ENCODE measurements around the gene NDUFA1. TPM values are rescaled to one million over a fixed set of nuclear protein-coding genes. Genes with fewer than 3 reads are reported as not detected.

The NDUFA1 gene
- total and polyA plus RNA-seq, 2 of the 13 experiments (the other 11 are each of a cell fraction or from before 2014, with no cell fraction given): 150 to 167 TPM

DNA sequence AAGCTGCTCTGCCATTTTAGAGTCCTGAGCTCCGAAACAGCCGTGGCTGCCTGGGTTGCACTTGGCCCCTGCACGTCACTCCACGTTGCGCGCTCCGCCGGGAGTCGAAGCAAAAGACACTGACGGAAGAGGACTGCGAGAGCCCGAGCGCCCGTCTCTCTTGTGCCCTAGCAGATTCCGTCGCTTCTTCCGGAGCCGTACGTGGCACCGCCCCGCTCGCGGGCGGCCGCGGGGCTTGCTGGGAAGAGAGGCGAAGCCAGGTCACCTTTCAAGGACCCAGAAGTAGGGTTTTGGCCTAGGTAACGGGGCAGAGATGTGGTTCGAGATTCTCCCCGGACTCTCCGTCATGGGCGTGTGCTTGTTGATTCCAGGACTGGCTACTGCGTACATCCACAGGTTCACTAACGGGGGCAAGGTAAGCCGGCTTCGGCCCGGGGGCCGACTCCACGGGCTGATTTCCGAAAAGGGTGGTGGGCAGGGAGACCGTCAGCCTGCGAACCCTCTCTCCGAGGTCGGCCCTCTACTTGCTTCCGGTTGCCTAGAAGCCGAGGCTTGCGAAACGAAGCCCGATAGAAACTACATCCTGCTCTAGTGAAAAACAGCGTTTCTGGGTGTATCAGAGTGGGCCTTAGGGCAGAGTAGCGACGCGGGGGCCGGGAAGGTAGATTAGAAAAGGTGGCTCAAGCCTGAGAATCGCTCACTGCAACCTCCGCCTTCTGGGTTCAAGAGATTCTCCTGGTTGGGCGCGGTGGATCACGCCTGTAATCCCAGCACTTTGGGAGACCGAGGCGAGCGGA, at the start of gene NDUFA1, which contains the start of gene RNF113A (continued):
- TF ChIP-seq SP1 (IDR thresholded peaks at IDR 0.05) (no peak), SP1 (CRISPR knock-in tag; IDR thresholded peaks at IDR 0.05) (no peak), PHF21A (CRISPR knock-in tag; IDR thresholded peaks at IDR 0.05) (peak; percentile 46), ZMYM3 (CRISPR knock-in tag; IDR thresholded peaks at IDR 0.05) (no peak), CBX5 (CRISPR knock-in tag; IDR thresholded peaks at IDR 0.05; ENCODE audit: borderline replicate concordance) (no peak; the same call in 1 of the 2 replicates), RORA (CRISPR knock-in tag; IDR thresholded peaks at IDR 0.05) (no peak), NR2F6 (IDR thresholded peaks at IDR 0.05) (no peak), NR2F6 (CRISPR knock-in tag; IDR thresholded peaks at IDR 0.05) (no peak), ZNF232 (CRISPR knock-in tag; IDR thresholded peaks at IDR 0.05; ENCODE audit: borderline replicate concordance) (peak; percentile 92), TARDBP (CRISPR knock-in tag; IDR thresholded peaks at IDR 0.05) (no peak), PHF20 (CRISPR knock-in tag; IDR thresholded peaks at IDR 0.05) (peak; percentile 79), NAIF1 (CRISPR knock-in tag; IDR thresholded peaks at IDR 0.05; ENCODE audit: borderline replicate concordance) (peak; percentile 63; the same call in 1 of the 2 replicates), RBAK (CRISPR knock-in tag; IDR thresholded peaks at IDR 0.05) (no peak), CHD4 (IDR thresholded peaks at IDR 0.05; ENCODE audit: borderline replicate concordance, low read length) (no peak), TAF15 (IDR thresholded peaks at IDR 0.05; ENCODE audit: low read depth, low read length, poor library complexity, severe bottlenecking) (no peak), HMG20A (CRISPR knock-in tag; IDR thresholded peaks at IDR 0.05; ENCODE audit: borderline replicate concordance) (no peak), ZNF775 (CRISPR knock-in tag; IDR thresholded peaks at IDR 0.05; ENCODE audit: borderline replicate concordance) (no peak)
- TF ChIP-seq, protein P1, sequence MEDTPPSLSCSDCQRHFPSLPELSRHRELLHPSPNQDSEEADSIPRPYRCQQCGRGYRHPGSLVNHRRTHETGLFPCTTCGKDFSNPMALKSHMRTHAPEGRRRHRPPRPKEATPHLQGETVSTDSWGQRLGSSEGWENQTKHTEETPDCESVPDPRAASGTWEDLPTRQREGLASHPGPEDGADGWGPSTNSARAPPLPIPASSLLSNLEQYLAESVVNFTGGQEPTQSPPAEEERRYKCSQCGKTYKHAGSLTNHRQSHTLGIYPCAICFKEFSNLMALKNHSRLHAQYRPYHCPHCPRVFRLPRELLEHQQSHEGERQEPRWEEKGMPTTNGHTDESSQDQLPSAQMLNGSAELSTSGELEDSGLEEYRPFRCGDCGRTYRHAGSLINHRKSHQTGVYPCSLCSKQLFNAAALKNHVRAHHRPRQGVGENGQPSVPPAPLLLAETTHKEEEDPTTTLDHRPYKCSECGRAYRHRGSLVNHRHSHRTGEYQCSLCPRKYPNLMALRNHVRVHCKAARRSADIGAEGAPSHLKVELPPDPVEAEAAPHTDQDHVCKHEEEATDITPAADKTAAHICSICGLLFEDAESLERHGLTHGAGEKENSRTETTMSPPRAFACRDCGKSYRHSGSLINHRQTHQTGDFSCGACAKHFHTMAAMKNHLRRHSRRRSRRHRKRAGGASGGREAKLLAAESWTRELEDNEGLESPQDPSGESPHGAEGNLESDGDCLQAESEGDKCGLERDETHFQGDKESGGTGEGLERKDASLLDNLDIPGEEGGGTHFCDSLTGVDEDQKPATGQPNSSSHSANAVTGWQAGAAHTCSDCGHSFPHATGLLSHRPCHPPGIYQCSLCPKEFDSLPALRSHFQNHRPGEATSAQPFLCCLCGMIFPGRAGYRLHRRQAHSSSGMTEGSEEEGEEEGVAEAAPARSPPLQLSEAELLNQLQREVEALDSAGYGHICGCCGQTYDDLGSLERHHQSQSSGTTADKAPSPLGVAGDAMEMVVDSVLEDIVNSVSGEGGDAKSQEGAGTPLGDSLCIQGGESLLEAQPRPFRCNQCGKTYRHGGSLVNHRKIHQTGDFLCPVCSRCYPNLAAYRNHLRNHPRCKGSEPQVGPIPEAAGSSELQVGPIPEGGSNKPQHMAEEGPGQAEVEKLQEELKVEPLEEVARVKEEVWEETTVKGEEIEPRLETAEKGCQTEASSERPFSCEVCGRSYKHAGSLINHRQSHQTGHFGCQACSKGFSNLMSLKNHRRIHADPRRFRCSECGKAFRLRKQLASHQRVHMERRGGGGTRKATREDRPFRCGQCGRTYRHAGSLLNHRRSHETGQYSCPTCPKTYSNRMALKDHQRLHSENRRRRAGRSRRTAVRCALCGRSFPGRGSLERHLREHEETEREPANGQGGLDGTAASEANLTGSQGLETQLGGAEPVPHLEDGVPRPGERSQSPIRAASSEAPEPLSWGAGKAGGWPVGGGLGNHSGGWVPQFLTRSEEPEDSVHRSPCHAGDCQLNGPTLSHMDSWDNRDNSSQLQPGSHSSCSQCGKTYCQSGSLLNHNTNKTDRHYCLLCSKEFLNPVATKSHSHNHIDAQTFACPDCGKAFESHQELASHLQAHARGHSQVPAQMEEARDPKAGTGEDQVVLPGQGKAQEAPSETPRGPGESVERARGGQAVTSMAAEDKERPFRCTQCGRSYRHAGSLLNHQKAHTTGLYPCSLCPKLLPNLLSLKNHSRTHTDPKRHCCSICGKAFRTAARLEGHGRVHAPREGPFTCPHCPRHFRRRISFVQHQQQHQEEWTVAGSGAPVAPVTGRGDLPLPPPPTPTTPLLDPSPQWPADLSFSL (CRISPR knock-in tag; IDR thresholded peaks at IDR 0.05): no peak
- TF ChIP-seq, protein P2, sequence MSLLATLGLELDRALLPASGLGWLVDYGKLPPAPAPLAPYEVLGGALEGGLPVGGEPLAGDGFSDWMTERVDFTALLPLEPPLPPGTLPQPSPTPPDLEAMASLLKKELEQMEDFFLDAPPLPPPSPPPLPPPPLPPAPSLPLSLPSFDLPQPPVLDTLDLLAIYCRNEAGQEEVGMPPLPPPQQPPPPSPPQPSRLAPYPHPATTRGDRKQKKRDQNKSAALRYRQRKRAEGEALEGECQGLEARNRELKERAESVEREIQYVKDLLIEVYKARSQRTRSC (CRISPR knock-in tag; IDR thresholded peaks at IDR 0.05; ENCODE audit: low read depth): no peak
- TF ChIP-seq, protein P3, sequence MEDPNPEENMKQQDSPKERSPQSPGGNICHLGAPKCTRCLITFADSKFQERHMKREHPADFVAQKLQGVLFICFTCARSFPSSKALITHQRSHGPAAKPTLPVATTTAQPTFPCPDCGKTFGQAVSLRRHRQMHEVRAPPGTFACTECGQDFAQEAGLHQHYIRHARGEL (CRISPR knock-in tag; IDR thresholded peaks at IDR 0.05): no peak
- TF ChIP-seq, protein P4, sequence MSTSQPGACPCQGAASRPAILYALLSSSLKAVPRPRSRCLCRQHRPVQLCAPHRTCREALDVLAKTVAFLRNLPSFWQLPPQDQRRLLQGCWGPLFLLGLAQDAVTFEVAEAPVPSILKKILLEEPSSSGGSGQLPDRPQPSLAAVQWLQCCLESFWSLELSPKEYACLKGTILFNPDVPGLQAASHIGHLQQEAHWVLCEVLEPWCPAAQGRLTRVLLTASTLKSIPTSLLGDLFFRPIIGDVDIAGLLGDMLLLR (CRISPR knock-in tag; IDR thresholded peaks at IDR 0.05): no peak
- TF ChIP-seq, protein P5, sequence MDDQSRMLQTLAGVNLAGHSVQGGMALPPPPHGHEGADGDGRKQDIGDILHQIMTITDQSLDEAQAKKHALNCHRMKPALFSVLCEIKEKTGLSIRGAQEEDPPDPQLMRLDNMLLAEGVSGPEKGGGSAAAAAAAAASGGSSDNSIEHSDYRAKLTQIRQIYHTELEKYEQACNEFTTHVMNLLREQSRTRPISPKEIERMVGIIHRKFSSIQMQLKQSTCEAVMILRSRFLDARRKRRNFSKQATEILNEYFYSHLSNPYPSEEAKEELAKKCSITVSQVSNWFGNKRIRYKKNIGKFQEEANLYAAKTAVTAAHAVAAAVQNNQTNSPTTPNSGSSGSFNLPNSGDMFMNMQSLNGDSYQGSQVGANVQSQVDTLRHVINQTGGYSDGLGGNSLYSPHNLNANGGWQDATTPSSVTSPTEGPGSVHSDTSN (CRISPR knock-in tag; IDR thresholded peaks at IDR 0.05; ENCODE audit: borderline replicate concordance): 0 out of 2 replicates have a peak, but pooled peaks have one; percentile 45

Measured in HepG2 (cell line).